IPS DF 6.9 (cell line): Measurements from ENCODE around the gene RERE.
"Not testable (repeated sequence)": the region's sequence is repeated elsewhere in the genome, so short reads cannot be mapped to it uniquely, and the experiment has no call there.

ENCODE experiments used
- DNase-seq: peaks from one replicate; pipeline ENCODE4 v3.0.0-alpha.2; 2013; ENCODE audit warnings: low read depth, low spot score
- H3K27ac ChIP-seq: one replicate; pipeline ENCODE4 v1.5.1; 2013; ENCODE audit warnings: low read length, control low read depth
- H3K27me3 ChIP-seq: 2 replicates; pipeline ENCODE4 v1.6.1; 2013; ENCODE audit warnings: mild to moderate bottlenecking, low read length; ENCODE audit not compliant: control insufficient read depth, insufficient read depth
- H3K36me3 ChIP-seq: 2 replicates; pipeline ENCODE4 v1.6.1; 2013; ENCODE audit warnings: low read length; ENCODE audit not compliant: control insufficient read depth, insufficient read depth
- H3K4me1 ChIP-seq: 2 replicates; pipeline ENCODE4 v1.6.1; 2013; ENCODE audit warnings: low read length; ENCODE audit not compliant: control insufficient read depth, insufficient read depth
- H3K4me3 ChIP-seq: 2 replicates; pipeline ENCODE4 v1.5.1; 2013; ENCODE audit warnings: mild to moderate bottlenecking, low read length
- H3K9me3 ChIP-seq: 2 replicates; pipeline ENCODE4 v1.6.1; 2013; ENCODE audit warnings: low read length, inconsistent platforms; ENCODE audit not compliant: control insufficient read depth, insufficient read depth
- WGBS: extraction: QIAGEN DNeasy Blood & Tissue Kit; methylation state at CpG from one replicate; pipeline ENCODE4 v1.1.7; 2013; ENCODE audit warnings: mixed read lengths, missing lambda C conversion rate; ENCODE audit not compliant: insufficient read length, insufficient coverage; 5-methylcytosine and 5-hydroxymethylcytosine counted together

The RERE gene

GRCh38 chr1:8839990-8840389 is 22.6 kb upstream of the RERE start:
- H3K36me3 ChIP-seq: no peaks in the 10 kb centered on the region
- H3K27me3 ChIP-seq: no peaks in the 10 kb centered on the region
- no peak for DNase-seq
- H3K27ac ChIP-seq: no peak overlapping the region
- H3K9me3 ChIP-seq: no peaks in the 10 kb centered on the region
- no peaks in the 10 kb centered on the region for H3K4me1 ChIP-seq
- H3K4me3 ChIP-seq: no peak overlapping the region
- no CpG with 5 or more reads among the region's 7 CpGs for WGBS

- WGBS: no CpG with 5 or more reads among the region's 14 CpGs
- H3K9me3 ChIP-seq: no peaks in the 10 kb centered on the region
- no peak for DNase-seq
- no peaks in the 10 kb centered on the region for H3K36me3 ChIP-seq
- H3K4me3 ChIP-seq: no peak overlapping the region
- H3K27me3 ChIP-seq: no peaks in the 10 kb centered on the region
- no peak overlapping the region for H3K27ac ChIP-seq
- 0 out of 2 replicates have a peak, but pooled peaks cover 1% of the 10 kb centered on the region for H3K4me1 ChIP-seq
Measured at GRCh38 chr1:8835941-8836643, 18.7 kb upstream of the RERE start.

- Histone ChIP-seq H3K4me3 (no peak overlapping the region), H3K27ac (no peak overlapping the region), H3K36me3 (no peaks in the 10 kb centered on the region), H3K4me1 (0 out of 2 replicates have a peak, but pooled peaks cover 2% of the 10 kb centered on the region), H3K9me3 (no peaks in the 10 kb centered on the region), H3K27me3 (no peaks in the 10 kb centered on the region)
- no peak for DNase-seq
- WGBS: no CpG with 5 or more reads among the region's 4 CpGs
Measured at GRCh38 chr1:8831340-8831739, 13.9 kb upstream of the RERE start.

- H3K27me3 ChIP-seq, H3K9me3 ChIP-seq, H3K27ac ChIP-seq, H3K4me3 ChIP-seq, H3K4me1 ChIP-seq, H3K36me3 ChIP-seq, DNase-seq: not testable (repeated sequence)
- WGBS: no CpG with 5 or more reads among the region's 10 CpGs
Measured at GRCh38 chr1:8830732-8831131, 13.3 kb upstream of the RERE start.

- no CpG with 5 or more reads among the region's 10 CpGs for WGBS
- Histone ChIP-seq H3K9me3 (no peaks in the 10 kb centered on the region), H3K27ac (no peak overlapping the region), H3K36me3 (no peaks in the 10 kb centered on the region), H3K4me1 (peaks cover 2% of the 10 kb centered on the region; the same call in 1 of the 2 replicates), H3K27me3 (no peaks in the 10 kb centered on the region), H3K4me3 (no peak overlapping the region)
- DNase-seq: no peak
Measured at GRCh38 chr1:8825985-8826481, 8.6 kb upstream of the RERE start.

GRCh38 chr1:8823295-8823664 is 5.8 kb upstream of the RERE start:
- no peak overlapping the region for H3K27ac ChIP-seq
- no CpG with 5 or more reads among the region's 6 CpGs for WGBS
- H3K4me1 ChIP-seq: peaks cover 2% of the 10 kb centered on the region; the same call in 1 of the 2 replicates
- H3K36me3 ChIP-seq: no peaks in the 10 kb centered on the region
- no peak for DNase-seq
- H3K27me3 ChIP-seq: no peaks in the 10 kb centered on the region
- H3K9me3 ChIP-seq: no peaks in the 10 kb centered on the region
- H3K4me3 ChIP-seq: no peak overlapping the region

GRCh38 chr1:8822373-8823294 is 5.2 kb upstream of the RERE start:
- Histone ChIP-seq H3K4me3 (no peak overlapping the region), H3K9me3 (no peaks in the 10 kb centered on the region), H3K27ac (no peak overlapping the region), H3K27me3 (no peaks in the 10 kb centered on the region), H3K4me1 (peaks cover 2% of the 10 kb centered on the region; the same call in 1 of the 2 replicates), H3K36me3 (no peaks in the 10 kb centered on the region)
- no CpG with 5 or more reads among the region's 10 CpGs for WGBS
- no peak for DNase-seq

GRCh38 chr1:8821084-8821483 is 3.6 kb upstream of the RERE start:
- Histone ChIP-seq H3K4me3 (no peak overlapping the region), H3K27me3 (no peaks in the 10 kb centered on the region), H3K4me1 (peaks cover under 1% of the 10 kb centered on the region; the same call in 1 of the 2 replicates), H3K9me3 (no peaks in the 10 kb centered on the region), H3K36me3 (no peaks in the 10 kb centered on the region), H3K27ac (no peak overlapping the region)
- WGBS: no CpG with 5 or more reads among the region's 2 CpGs
- DNase-seq: no peak

GRCh38 chr1:8818789-8819188 is 1.3 kb upstream of the RERE start:
- WGBS: no CpG with 5 or more reads among the region's 13 CpGs
- not testable (repeated sequence) for H3K27ac ChIP-seq, H3K4me1 ChIP-seq, H3K4me3 ChIP-seq, DNase-seq, H3K36me3 ChIP-seq, H3K9me3 ChIP-seq, H3K27me3 ChIP-seq

GRCh38 chr1:8818325-8818775 is 910 bp upstream of the RERE start:
- Histone ChIP-seq H3K4me3 (peak overlapping the region; percentile 34; the same call in 1 of the 2 replicates), H3K9me3 (no peaks in the 10 kb centered on the region), H3K4me1 (peaks cover 1% of the 10 kb centered on the region; the same call in 1 of the 2 replicates), H3K27me3 (no peaks in the 10 kb centered on the region), H3K36me3 (no peaks in the 10 kb centered on the region), H3K27ac (no peak overlapping the region)
- WGBS: no CpG with 5 or more reads among the region's 4 CpGs
- DNase-seq: no peak
